ENCODE results near the gene CSHL1.

CSHL1 gene

GRCh38 chr17:63939401-63939800 is 28.3 kb upstream of the CSHL1 start:
- no peak for DNase-seq (ENCODE audit: low read depth)
- no peak for TF ChIP-seq CTCF (conservative IDR thresholded peaks at IDR 0.05; ENCODE audit: low read length)
- H3K4me3 ChIP-seq (ENCODE audit: low read length): no peak overlapping the region

- no peak for DNase-seq (ENCODE audit: low read depth)
- no peak for TF ChIP-seq CTCF (conservative IDR thresholded peaks at IDR 0.05; ENCODE audit: low read length)
- no peak overlapping the region for H3K4me3 ChIP-seq (ENCODE audit: low read length)
Measured at GRCh38 chr17:63937920-63938319, 26.9 kb upstream of the CSHL1 start.

- no peak for DNase-seq (ENCODE audit: low read depth)
- TF ChIP-seq CTCF (conservative IDR thresholded peaks at IDR 0.05; ENCODE audit: low read length): no peak
- H3K4me3 ChIP-seq (ENCODE audit: low read length): no peak overlapping the region
Measured at GRCh38 chr17:63937319-63937718, 26.3 kb upstream of the CSHL1 start.

GRCh38 chr17:63934183-63935112 is 23.4 kb upstream of the CSHL1 start:
- TF ChIP-seq CTCF (conservative IDR thresholded peaks at IDR 0.05; ENCODE audit: low read length): no peak
- H3K4me3 ChIP-seq (ENCODE audit: low read length): no peak overlapping the region
- DNase-seq (ENCODE audit: low read depth): no peak

GRCh38 chr17:63933598-63933997 is 22.5 kb upstream of the CSHL1 start:
- no peak for TF ChIP-seq CTCF (conservative IDR thresholded peaks at IDR 0.05; ENCODE audit: low read length)
- DNase-seq (ENCODE audit: low read depth): no peak
- no peak overlapping the region for H3K4me3 ChIP-seq (ENCODE audit: low read length)

GRCh38 chr17:63932721-63933120 is 21.7 kb upstream of the CSHL1 start:
- H3K4me3 ChIP-seq (ENCODE audit: low read length): no peak overlapping the region
- DNase-seq (ENCODE audit: low read depth): no peak

More at GRCh38 chr17:63932721-63933120, 21.7 kb upstream of the CSHL1 start:
- TF ChIP-seq CTCF (conservative IDR thresholded peaks at IDR 0.05; ENCODE audit: low read length): no peak
